ENCODE measurements around the gene DTX1.
A peak's percentile ranks its signal among the peaks of the same experiment; 100 is the strongest.

Gene DTX1

GRCh38 chr12:113142173-113142885 lies 85.8 kb downstream of the DTX1 start:
- H3K4me3 ChIP-seq (ENCODE audit: low read depth in 1 of 5, low read length in 5 of 5): peak overlapping the region in 1 of 5 donors; percentile 8
- peak overlapping the region in 1 of 5 donors; percentile 30 for H3K9ac ChIP-seq (ENCODE audit: low read length in 5 of 5)
- peaks cover 0 to 22% (median 18%) of the 10 kb centered on the region in 5 donors for H3K4me1 ChIP-seq (ENCODE audit: control insufficient read depth in 5 of 5, insufficient read depth in 5 of 5, low read length in 5 of 5)
- no peaks in the 10 kb centered on the region for H3K36me3 ChIP-seq (ENCODE audit: control insufficient read depth in 5 of 5, insufficient read depth in 5 of 5, low read length in 5 of 5)
- peaks cover 0 to 4% (median 0%) of the 10 kb centered on the region in 5 donors for H3K9me3 ChIP-seq (ENCODE audit: control insufficient read depth in 5 of 5, low read length in 5 of 5)
- peak overlapping the region; percentile 41 for H3K27ac ChIP-seq (ENCODE audit: low read depth, low read length)
- H3K27me3 ChIP-seq (ENCODE audit: control insufficient read depth in 5 of 5, insufficient read depth in 4 of 5, low read length in 5 of 5): no peaks in the 10 kb centered on the region

DNA sequence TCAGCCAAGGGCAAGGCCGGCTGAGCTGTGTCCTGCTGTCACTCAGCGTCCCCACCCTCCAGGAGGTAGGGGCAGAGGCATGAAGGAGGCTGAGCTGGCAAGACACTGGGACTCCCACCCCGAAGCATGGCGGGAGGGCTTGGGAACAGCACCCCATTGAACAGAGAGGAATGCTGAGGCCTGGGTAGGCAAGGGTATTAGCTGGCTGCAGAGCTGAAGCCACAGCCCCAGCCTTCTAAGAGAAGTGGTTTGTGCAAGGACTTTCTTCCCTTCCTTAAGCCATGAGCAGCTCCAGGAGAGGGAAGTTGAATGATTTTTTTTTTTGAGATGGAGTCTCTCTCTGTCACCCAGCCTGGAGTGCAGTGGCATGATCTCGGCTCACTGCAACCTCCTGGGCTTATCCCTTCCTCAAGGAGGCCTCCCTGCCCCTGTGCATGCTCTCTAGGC lies 86.4 kb downstream of the DTX1 start:
- no peak overlapping the region for H3K9ac ChIP-seq (ENCODE audit: low read length in 5 of 5)
- H3K4me3 ChIP-seq (ENCODE audit: low read depth in 1 of 5, low read length in 5 of 5): no peak overlapping the region
- peaks cover 0 to 4% (median 0%) of the 10 kb centered on the region in 5 donors for H3K9me3 ChIP-seq (ENCODE audit: control insufficient read depth in 5 of 5, low read length in 5 of 5)
- no peaks in the 10 kb centered on the region for H3K27me3 ChIP-seq (ENCODE audit: control insufficient read depth in 5 of 5, insufficient read depth in 4 of 5, low read length in 5 of 5)
- peaks cover 0 to 22% (median 18%) of the 10 kb centered on the region in 5 donors for H3K4me1 ChIP-seq (ENCODE audit: control insufficient read depth in 5 of 5, insufficient read depth in 5 of 5, low read length in 5 of 5)
- no peak overlapping the region for H3K27ac ChIP-seq (ENCODE audit: low read depth, low read length)
- no peaks in the 10 kb centered on the region for H3K36me3 ChIP-seq (ENCODE audit: control insufficient read depth in 5 of 5, insufficient read depth in 5 of 5, low read length in 5 of 5)

DNA sequence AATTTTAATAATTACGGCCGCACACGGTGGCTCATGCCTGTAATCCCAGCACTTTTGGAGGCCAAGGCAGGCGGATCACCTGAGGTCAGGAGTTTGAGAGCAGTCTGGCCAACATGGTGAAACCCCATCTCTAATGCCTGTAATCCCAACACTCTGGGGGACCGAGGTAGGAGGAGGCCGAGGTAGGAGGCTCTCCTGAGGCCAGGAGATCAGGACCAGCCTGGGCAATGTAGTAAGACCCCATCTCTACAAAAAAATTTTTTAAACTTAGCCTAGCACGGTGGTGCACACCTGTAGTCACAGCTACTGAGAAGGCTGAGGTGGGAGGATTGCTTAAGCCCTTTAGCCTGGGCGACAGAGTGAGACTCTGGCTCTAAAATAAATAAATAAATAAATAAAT lies 87.4 kb downstream of the DTX1 start:
- H3K9me3 ChIP-seq (ENCODE audit: control insufficient read depth in 5 of 5, low read length in 5 of 5): peaks cover 0 to 4% (median 0%) of the 10 kb centered on the region in 5 donors
- H3K27me3 ChIP-seq (ENCODE audit: control insufficient read depth in 5 of 5, insufficient read depth in 4 of 5, low read length in 5 of 5): no peaks in the 10 kb centered on the region
- no peaks in the 10 kb centered on the region for H3K36me3 ChIP-seq (ENCODE audit: control insufficient read depth in 5 of 5, insufficient read depth in 5 of 5, low read length in 5 of 5)
- H3K9ac ChIP-seq (ENCODE audit: low read length in 5 of 5): no peak overlapping the region
- no peak overlapping the region for H3K27ac ChIP-seq (ENCODE audit: low read depth, low read length)
- peaks cover 0 to 22% (median 18%) of the 10 kb centered on the region in 5 donors for H3K4me1 ChIP-seq (ENCODE audit: control insufficient read depth in 5 of 5, insufficient read depth in 5 of 5, low read length in 5 of 5)
- no peak overlapping the region for H3K4me3 ChIP-seq (ENCODE audit: low read depth in 1 of 5, low read length in 5 of 5)

DNA sequence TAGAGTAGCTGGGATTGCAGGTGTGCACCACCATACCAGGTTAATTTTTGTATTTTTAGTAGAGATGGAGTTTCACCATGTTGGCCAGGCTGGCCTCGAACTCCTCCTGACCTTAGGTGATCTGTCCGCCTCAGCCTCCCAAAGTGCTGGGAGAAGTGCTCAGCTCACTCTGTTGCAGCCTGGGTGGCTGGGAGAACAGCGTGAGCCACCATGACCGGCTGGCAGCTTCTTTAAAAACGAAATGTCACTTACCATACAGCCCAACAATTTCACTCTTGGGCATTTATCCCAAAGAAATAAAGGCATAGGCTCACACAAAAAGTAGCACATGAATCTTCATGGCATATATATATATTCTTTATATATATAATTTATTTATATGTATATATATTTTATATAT lies 88.3 kb downstream of the DTX1 start:
- peaks cover 0 to 2% (median 0%) of the 10 kb centered on the region in 5 donors for H3K27me3 ChIP-seq (ENCODE audit: control insufficient read depth in 5 of 5, insufficient read depth in 4 of 5, low read length in 5 of 5)
- H3K27ac ChIP-seq (ENCODE audit: low read depth, low read length): no peak overlapping the region
- H3K9ac ChIP-seq (ENCODE audit: low read length in 5 of 5): no peak overlapping the region
- H3K4me3 ChIP-seq (ENCODE audit: low read depth in 1 of 5, low read length in 5 of 5): no peak overlapping the region
- H3K36me3 ChIP-seq (ENCODE audit: control insufficient read depth in 5 of 5, insufficient read depth in 5 of 5, low read length in 5 of 5): no peaks in the 10 kb centered on the region
- H3K9me3 ChIP-seq (ENCODE audit: control insufficient read depth in 5 of 5, low read length in 5 of 5): peaks cover 0 to 4% (median 0%) of the 10 kb centered on the region in 5 donors
- H3K4me1 ChIP-seq (ENCODE audit: control insufficient read depth in 5 of 5, insufficient read depth in 5 of 5, low read length in 5 of 5): peaks cover 0 to 29% (median 18%) of the 10 kb centered on the region in 5 donors

DNA sequence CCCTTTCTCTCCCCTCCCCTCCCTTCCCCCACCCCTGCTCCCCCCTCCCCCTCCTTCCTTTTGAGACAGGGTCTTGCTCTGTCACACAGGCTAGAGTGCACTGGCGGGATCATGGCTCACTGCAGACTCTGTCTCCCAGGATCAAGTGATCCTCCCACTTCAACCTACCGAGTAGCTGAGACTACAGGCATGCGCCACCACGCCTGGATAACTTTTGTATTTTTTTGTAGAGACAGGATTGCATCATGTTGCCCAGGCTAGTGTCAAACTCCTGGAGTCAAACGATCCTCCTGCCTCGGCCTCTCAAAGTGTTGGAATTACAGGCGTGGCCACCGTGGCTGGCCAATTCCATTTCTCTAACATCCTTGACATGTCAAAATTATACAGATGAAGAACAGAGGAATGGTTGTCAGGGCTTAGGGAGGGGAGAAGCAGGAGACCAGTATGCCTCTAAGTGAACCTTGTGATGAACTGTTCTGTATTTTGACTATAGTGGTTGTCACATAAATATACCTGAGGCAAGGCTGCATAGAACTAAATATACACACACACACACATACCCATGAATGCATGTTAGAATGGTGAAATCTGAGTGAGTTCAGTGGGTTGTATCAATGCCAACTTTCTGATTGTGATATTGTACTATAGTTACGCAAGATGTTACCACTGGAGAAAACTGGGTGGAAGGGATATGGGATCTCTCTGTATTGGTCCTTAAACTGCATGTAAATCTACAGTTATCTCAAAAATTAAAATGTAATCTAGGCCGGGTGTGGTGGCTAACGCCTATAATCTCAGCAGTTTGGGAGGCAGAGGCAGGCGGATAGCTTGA lies 89.4 kb downstream of the DTX1 start:
- peaks cover 0 to 7% (median 0%) of the 10 kb centered on the region in 5 donors for H3K27me3 ChIP-seq (ENCODE audit: control insufficient read depth in 5 of 5, insufficient read depth in 4 of 5, low read length in 5 of 5)
- H3K9me3 ChIP-seq (ENCODE audit: control insufficient read depth in 5 of 5, low read length in 5 of 5): peaks cover 0 to 4% (median 0%) of the 10 kb centered on the region in 5 donors
- H3K27ac ChIP-seq (ENCODE audit: low read depth, low read length): no peak overlapping the region
- peak overlapping the region in 1 of 5 donors; percentile 1 for H3K9ac ChIP-seq (ENCODE audit: low read length in 5 of 5)
- H3K4me1 ChIP-seq (ENCODE audit: control insufficient read depth in 5 of 5, insufficient read depth in 5 of 5, low read length in 5 of 5): peaks cover 0 to 32% (median 18%) of the 10 kb centered on the region in 5 donors
- no peaks in the 10 kb centered on the region for H3K36me3 ChIP-seq (ENCODE audit: control insufficient read depth in 5 of 5, insufficient read depth in 5 of 5, low read length in 5 of 5)
- H3K4me3 ChIP-seq (ENCODE audit: low read depth in 1 of 5, low read length in 5 of 5): no peak overlapping the region

- Histone ChIP-seq H3K4me3 (ENCODE audit: low read depth in 1 of 5, low read length in 5 of 5) (no peak overlapping the region), H3K27ac (ENCODE audit: low read depth, low read length) (no peak overlapping the region), H3K4me1 (ENCODE audit: control insufficient read depth in 5 of 5, insufficient read depth in 5 of 5, low read length in 5 of 5) (peaks cover 0 to 30% (median 18%) of the 10 kb centered on the region in 5 donors), H3K36me3 (ENCODE audit: control insufficient read depth in 5 of 5, insufficient read depth in 5 of 5, low read length in 5 of 5) (no peaks in the 10 kb centered on the region), H3K9me3 (ENCODE audit: control insufficient read depth in 5 of 5, low read length in 5 of 5) (peaks cover 0 to 4% (median 0%) of the 10 kb centered on the region in 5 donors), H3K27me3 (ENCODE audit: control insufficient read depth in 5 of 5, insufficient read depth in 4 of 5, low read length in 5 of 5) (peaks cover 0 to 11% (median 5%) of the 10 kb centered on the region in 5 donors), H3K9ac (ENCODE audit: low read length in 5 of 5) (no peak overlapping the region)
Measured at GRCh38 chr12:113146999-113147398, 90.5 kb downstream of the DTX1 start.
